GM03348 (cell line): Measurements from ENCODE around the gene EIF4EBP3.
"Not testable (repeated sequence)": the region's sequence is repeated elsewhere in the genome, so short reads cannot be mapped to it uniquely, and the experiment has no call there.

ENCODE experiments used
- DNase-seq: peaks from one replicate; pipeline ENCODE4 v3.0.0; 2012; ENCODE audit warnings: low spot score

Gene EIF4EBP3

DNA sequence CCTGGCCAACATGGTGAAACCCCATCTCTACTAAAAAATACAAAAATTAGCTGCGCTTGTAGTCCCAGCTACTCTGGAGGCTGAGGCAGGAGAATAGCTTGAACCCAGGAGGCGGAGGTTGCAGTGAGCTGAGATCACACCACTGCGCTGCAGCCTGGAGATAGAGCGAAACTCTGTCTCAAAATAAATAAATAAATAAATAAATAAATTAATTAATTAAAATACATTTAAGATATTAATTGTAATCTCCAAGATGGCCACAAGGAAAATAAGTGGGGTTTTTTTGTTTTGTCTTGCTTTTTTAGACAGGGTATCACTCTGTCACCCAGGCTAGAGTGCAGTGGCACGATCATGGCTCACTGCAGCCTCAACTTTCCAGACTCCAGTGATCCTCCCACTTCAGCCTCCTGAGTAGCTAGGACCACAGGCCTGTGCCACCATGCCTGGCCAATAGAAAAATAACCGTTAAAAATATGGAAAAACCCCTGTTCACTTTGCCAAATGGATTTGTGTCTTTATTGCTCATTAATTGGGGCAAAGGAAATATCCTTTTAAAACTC lies 31.8 kb downstream of the EIF4EBP3 start:
- not testable (repeated sequence) for DNase-seq

DNA sequence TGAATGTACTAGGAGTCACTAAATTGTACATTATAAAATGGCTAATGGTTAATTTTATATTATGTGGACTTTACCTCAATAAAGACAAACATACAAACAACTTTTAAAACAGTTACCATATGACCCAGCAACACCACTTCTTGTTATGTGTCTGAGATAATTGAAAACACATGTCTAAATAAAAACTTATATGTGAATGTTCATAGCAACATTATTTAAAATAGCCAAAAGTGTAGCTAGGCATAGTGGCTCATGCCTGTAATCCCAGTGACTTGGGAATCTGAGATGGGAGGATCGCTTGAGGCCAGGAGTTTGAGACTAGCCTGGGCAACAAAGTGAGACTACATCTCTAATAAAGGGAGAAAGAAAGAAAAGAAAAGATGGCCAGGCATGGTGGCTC lies 40.0 kb downstream of the EIF4EBP3 start:
- no peak for DNase-seq

DNA sequence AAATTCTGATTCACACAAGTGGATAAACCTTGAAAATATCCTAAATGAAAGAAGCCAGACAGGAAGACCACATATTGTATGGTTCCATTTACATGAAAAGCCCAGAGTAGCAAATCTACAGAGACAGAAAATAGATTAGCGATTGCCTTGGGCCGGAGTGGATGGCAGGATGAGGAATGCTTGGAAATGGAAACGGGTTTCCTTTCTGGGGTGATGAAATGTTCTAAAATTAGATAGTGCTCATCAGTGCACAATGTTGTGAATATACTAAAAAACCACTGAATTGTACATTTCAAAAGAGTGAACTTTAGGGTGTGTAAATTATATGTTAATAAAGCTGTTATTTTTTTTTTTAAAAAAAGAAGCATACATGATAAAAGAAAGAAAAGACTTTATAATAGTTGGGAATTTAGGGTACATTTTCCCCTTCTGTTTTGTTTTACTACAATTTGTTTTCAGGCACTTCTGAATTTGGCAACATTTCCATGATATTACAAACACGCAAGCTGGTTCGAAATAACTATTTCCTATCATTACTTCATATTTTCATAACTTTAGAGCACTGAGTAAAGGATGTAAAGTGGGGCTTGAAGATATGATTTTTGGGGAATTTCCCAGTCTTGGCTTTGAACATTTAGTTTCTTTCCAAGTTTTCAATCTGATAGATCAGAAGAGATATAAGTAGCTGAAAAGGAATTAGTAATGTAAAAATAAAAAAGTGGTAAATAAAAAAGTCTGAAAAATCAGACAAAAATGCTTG lies 41.0 kb downstream of the EIF4EBP3 start:
- peak; percentile 69 for DNase-seq

DNA sequence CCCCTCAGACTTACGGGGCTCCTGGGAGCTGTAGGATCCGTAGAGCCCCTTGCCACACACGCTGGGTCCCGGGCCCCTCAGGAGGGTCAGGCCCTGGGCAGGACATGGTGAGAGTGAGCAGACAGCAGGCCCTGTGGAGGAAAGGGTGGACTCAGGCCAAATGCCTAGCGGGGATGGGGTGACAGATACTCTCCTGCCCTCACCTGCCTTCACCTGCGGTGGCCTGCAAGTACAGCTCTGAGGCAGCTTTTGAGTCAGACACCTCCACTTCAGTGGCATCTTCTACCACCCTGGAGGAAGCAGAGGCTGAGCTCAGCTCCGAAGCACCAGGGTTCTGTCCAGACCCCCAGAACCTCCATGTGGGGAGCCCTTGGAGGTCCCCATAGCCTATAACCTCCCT lies 43.4 kb downstream of the EIF4EBP3 start:
- no peak for DNase-seq

DNA sequence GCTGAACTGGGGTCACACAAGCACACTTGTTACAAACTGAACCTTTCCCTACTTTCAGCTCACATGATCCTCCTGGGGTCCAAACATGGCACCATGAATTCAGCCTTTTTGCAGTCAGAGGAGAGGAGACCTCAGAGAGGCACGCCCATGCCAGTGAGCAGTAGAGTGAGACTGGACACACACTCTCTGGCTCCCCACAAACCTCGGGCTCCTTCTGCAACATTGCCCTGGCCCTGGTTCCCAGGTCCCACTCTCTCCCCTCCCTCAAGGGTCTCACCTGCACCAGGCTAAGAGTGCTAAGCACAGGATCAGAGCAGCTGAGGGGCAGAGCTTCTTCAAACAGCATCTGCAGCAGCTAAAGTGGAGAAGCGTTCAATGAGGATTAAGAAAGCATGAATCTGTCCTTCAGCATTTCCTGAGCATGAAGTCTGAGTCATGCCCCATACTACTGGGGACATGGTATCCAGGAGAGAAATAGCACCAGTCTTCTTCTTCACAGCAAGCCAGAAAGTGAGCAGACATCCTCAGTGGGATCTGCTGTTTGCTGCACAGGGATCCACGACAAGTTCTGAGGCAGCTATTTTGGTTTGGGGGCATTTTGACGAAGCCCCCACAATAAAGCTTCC lies 44.4 kb downstream of the EIF4EBP3 start:
- DNase-seq, result peak; percentile 67

DNA sequence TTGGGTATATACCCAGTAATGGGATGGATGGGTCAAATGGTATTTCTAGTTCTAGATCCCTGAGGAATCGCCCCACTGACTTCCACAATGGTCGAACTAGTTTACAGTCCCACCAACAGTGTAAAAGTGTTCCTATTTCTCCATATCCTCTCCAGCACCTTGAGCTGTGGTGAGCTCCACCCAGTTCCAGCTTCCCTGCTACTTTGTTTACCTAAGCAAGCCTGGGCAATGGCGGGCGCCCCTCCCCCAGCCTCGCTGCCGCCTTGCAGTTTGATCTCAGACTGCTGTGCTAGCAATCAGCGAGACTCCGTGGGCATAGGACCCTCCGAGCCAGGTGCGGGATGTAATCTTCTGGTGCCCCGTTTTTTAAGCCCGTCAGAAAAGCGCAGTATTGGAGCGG lies 45.6 kb downstream of the EIF4EBP3 start:
- not testable (repeated sequence) for DNase-seq

DNA sequence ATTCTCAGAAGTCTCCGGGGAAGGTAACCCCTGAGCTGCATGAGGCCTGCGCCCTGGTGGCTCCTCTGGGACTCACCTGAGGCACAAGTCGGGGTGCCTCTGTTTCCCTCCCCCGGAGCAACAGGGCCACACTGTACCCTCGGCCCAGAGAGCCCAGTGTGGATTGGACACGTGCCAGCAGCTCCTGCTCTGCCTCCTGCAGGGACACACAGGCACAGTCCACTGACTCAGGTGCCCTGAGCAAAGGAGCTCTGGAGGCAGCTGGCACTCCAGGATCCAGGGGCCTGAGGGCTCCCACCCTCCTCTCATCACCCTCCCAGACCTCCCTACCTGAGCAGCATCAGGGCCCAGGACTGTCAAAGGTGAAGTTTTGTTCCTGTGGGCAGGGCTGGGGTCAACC lies 46.7 kb downstream of the EIF4EBP3 start:
- DNase-seq, result no peak

DNA sequence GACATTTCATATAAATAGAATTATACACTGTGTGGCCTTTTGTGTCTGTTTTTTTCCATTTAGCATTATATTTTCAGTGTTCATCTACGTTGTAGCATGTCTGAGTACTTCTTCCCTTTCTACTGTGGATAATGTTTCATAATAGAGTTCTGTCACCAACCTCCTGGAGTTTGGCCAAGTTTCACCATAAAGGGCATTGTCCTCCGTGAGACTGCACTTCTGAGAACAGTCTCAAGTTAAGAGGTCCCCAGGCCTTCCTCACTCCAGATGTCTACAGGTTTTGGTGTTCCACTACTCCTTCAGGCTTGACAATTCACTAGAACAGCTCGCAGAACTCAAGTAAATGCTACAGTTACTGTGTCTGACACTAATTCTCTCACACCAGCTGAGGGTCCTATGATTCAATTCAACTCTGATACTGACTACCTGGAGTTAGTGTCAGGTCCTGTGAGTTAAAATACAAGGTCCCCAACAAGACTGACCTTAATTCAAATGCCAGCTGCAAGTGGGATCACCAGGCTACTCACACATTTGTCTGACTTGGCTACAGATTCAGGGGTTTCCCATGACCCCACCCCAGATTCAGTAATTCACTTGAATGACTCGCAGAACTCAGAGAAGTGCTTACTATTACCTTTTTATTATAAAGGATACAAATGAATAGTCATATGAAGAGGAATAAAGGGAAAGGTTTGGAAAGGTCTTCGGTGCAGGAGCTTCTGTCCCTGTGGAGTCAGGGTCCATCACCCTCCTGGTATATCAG lies 48.3 kb downstream of the EIF4EBP3 start:
- no peak for DNase-seq

DNA sequence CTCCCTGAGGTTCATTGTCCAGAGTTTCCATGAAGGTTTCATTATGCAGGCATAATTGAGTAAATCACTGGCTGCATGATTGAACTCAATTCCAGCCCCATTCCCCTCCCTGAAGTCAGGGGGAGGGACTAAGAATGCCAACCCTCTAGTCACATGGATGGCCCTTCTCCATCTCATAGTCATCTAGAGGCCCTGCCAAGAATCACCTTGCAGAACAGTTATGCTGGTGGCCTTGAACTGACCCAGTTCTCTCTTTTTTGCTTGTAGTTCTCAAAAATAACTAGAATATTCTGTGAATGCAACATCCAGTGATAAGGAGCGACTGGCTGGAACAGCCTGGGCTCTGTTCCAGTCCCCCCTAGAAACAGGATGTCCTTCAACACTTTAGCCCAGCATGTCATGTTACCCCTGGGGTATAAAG lies 48.9 kb downstream of the EIF4EBP3 start:
- no peak for DNase-seq

DNA sequence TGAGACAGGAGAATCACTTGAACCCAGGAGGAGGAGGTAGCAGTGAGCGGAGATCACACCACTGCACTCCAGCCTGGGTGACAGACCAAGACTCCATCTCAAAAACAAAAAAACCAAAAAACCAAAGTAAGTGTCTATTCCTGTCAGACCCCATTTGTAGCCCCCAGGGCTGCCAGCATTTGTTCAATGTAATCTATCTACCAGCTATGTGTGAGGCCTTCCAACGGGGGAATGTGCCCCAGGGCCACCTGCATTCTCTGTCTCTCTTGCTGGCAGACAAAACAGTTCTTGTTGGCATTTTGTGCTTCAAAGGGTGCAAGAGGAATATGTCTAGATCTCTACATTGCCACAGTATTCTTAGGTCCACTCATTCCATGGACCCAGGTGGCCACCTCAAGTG lies 51.4 kb downstream of the EIF4EBP3 start:
- DNase-seq, result no peak
